WERI-Rb-1 (cell line): ENCODE results near the gene SAG.

Source experiments
- DNase-seq: peaks from one replicate; pipeline ENCODE4 v3.0.0-alpha.2; 2020
- H3K27ac ChIP-seq: fragments of 250-450 bp; sonication (Bioruptor Pico); 2 replicates; pipeline ENCODE4 v1.5.1; 2020; ENCODE audit warnings: mild to moderate bottlenecking, moderate library complexity
- H3K27me3 ChIP-seq: fragments of 250-450 bp; sonication (Bioruptor Pico); 2 replicates; pipeline ENCODE4 v1.5.1; 2021; ENCODE audit warnings: mild to moderate bottlenecking, low read depth, moderate library complexity; ENCODE audit not compliant: insufficient read depth, severe bottlenecking
- H3K36me3 ChIP-seq: fragments of 250-450 bp; sonication (Bioruptor Pico); 2 replicates; pipeline ENCODE4 v1.5.1; 2020; ENCODE audit warnings: mild to moderate bottlenecking, moderate library complexity
- H3K4me3 ChIP-seq: 2 replicates; pipeline ENCODE4 v1.5.1; 2011; ENCODE audit warnings: low read depth, mild to moderate bottlenecking, control low read depth, low read length
- H3K9me3 ChIP-seq: fragments of 250-450 bp; sonication (Bioruptor Pico); 2 replicates; pipeline ENCODE4 v1.5.1; 2021; ENCODE audit warnings: mild to moderate bottlenecking, moderate library complexity; ENCODE audit not compliant: severe bottlenecking
- TF ChIP-seq, protein P1 (sequence below): IDR thresholded peaks from 2 replicates; pipeline ENCODE4 v1.5.1; 2011; ENCODE audit warnings: low read depth, mild to moderate bottlenecking, control low read depth, inconsistent platforms, low read length

The SAG gene

DNA sequence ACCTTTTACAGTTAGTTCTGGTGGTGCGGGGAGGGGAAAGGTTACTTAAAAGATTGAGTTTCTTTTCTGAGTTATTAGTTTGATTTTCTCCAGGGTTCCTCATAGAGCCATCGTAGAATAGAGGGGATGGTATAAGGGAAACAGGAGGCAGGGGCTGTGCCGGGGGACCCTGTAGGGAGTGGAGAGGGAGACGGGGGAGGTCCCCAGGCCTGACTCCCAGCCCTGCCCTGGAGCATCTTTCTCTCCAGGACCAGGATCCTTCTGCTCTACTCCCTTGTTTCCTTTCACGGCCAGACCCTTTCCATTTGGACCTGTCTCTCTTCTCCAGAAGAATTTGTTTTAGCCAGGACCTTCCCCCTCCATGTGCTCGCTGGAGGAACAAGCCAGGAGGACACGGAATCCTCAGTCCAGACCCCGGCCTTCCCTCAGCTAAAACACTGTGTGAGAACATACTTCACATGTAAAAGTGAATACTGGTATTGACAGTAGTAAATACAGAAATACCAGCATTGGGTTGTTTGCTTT is 82.0 kb downstream of the SAG start:
- peaks cover 3% of the 10 kb centered on the region; the same call in 1 of the 2 replicates for H3K36me3 ChIP-seq
- DNase-seq, result no peak

DNA sequence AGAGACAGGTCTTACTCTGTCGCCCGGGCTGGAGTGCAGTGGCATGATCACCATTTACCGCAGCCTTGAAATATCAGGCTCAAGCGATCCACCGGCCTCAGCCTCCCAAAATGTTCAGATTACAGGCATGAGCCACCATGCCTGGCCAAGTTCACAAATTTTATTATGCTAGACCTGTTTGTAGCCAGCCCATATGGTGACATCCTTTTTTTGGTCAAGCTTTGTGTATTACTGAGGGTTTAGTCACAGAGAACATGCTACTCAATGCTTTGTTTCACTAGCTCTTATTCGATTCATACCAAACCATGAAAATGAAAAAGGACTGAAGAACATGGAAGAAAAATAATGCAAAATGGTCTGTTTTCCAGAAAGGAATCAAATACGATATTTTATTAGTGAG is 88.1 kb downstream of the SAG start:
- H3K36me3 ChIP-seq, result peaks cover 3% of the 10 kb centered on the region; the same call in 1 of the 2 replicates
- no peaks in the 10 kb centered on the region for H3K27me3 ChIP-seq
- no peak for DNase-seq
- TF ChIP-seq, protein P1, sequence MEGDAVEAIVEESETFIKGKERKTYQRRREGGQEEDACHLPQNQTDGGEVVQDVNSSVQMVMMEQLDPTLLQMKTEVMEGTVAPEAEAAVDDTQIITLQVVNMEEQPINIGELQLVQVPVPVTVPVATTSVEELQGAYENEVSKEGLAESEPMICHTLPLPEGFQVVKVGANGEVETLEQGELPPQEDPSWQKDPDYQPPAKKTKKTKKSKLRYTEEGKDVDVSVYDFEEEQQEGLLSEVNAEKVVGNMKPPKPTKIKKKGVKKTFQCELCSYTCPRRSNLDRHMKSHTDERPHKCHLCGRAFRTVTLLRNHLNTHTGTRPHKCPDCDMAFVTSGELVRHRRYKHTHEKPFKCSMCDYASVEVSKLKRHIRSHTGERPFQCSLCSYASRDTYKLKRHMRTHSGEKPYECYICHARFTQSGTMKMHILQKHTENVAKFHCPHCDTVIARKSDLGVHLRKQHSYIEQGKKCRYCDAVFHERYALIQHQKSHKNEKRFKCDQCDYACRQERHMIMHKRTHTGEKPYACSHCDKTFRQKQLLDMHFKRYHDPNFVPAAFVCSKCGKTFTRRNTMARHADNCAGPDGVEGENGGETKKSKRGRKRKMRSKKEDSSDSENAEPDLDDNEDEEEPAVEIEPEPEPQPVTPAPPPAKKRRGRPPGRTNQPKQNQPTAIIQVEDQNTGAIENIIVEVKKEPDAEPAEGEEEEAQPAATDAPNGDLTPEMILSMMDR, result no peak
- no peaks in the 10 kb centered on the region for H3K9me3 ChIP-seq
- no peak overlapping the region for H3K27ac ChIP-seq
- H3K4me3 ChIP-seq, result no peak overlapping the region

More for the DNA sequence above, 82.0 kb downstream of the SAG start:
- Histone ChIP-seq H3K9me3 (no peaks in the 10 kb centered on the region), H3K4me3 (no peak overlapping the region), H3K27me3 (no peaks in the 10 kb centered on the region), H3K27ac (no peak overlapping the region)
- TF ChIP-seq, protein P1, result no peak
